ENCODE measurements around the gene ASB3. TPM values are rescaled to one million over a fixed set of nuclear protein-coding genes. Genes with fewer than 3 reads are reported as not detected.
A peak's percentile ranks its signal among the peaks of the same experiment; 100 is the strongest.
"Not testable (repeated sequence)": the region's sequence is repeated elsewhere in the genome, so short reads cannot be mapped to it uniquely, and the experiment has no call there.

Gene ASB3
- total RNA-seq, 1 experiment from 2014 or later: 11.9 TPM

DNA sequence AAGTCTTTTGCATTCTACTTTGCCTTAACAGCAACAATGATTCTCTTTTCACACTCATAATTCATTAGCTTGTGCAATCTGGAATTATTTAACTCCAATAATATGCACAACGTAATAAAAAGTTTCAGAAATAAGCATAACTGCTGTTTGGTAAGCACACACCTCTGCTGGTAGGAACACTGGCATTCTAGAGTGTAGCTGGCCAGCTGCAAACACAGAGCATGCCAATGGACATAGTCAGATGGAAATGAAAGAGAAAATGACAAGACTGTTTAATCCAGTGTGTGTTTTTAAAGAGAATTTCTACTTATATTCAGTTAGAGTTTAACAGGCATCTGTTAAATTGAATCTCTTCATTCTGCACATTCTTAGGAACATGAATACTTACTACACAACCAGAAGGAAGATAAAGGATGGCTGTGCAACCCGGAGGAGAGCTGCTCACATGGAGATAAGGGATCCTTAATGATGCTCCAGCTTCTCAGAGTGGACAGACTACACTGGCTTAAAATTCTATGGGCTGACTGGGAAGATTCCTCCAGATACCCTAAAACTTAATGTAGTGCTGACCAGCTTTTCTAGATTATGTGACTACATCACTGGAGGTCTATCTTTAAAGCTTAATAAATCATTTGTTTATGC, 113.8 kb downstream of the ASB3 start:
- H3K4me1 ChIP-seq (ENCODE audit: insufficient read depth, low read length): peaks cover 3% of the 10 kb centered on the region; the same call in 1 of the 2 replicates

GRCh38 chr2:53670331-53670730, 116.4 kb downstream of the ASB3 start:
- POLR2A ChIA-PET (ENCODE audit: unreplicated experiment): no interaction called here
- Histone ChIP-seq H3K27me3 (ENCODE audit: low read length) (no peaks in the 10 kb centered on the region), H3K9ac (ENCODE audit: low read length) (no peak overlapping the region), H3K4me3 (ENCODE audit: low read length) (no peak overlapping the region), H3K9me2 (replicated peaks; ENCODE audit: low read length) (no peaks in the 10 kb centered on the region), H3K9me3 (ENCODE audit: low read length) (no peaks in the 10 kb centered on the region), H3K27ac (ENCODE audit: low read length) (no peak overlapping the region), H3K4me2 (ENCODE audit: low read length) (no peak overlapping the region), H2AFZ (ENCODE audit: low read length) (no peak overlapping the region), H3K36me3 (ENCODE audit: low read depth, low read length) (no peaks in the 10 kb centered on the region), H3K79me2 (ENCODE audit: low read length) (no peaks in the 10 kb centered on the region), H4K20me1 (ENCODE audit: low read length) (no peaks in the 10 kb centered on the region), H3K4me1 (ENCODE audit: insufficient read depth, low read length) (peaks cover 3% of the 10 kb centered on the region; the same call in 1 of the 2 replicates), H3F3A (ENCODE audit: low read length, unreplicated experiment) (no peaks in the 10 kb centered on the region)
- CTCF ChIA-PET: interaction anchor here (0.7 kb wide), 1 partner anchor 114 kb away, joined by 5 read pairs; no protein-coding TSS in a partner anchor
- TF ChIP-seq EZH2phosphoT487 (IDR thresholded peaks at IDR 0.05; ENCODE audit: borderline replicate concordance, low read length) (no peak), EZH2 (IDR thresholded peaks at IDR 0.05; ENCODE audit: low read length, unreplicated experiment) (no peak), CTCF (conservative IDR thresholded peaks at IDR 0.05; ENCODE audit: low read depth, low read length) (no peak)
- BruUV-seq (replicated peaks): no TSS peak
- ATAC-seq (peak; percentile 69), DNase-seq (peak; percentile 19)
- intact Hi-C loops (cut with micrococcal nuclease): no loop called here

More for the DNA sequence above, 113.8 kb downstream of the ASB3 start:
- Histone ChIP-seq H2AFZ (ENCODE audit: low read length) (no peak overlapping the region), H3K9me3 (ENCODE audit: low read length) (no peaks in the 10 kb centered on the region), H3K27me3 (ENCODE audit: low read length) (no peaks in the 10 kb centered on the region), H3K9me2 (replicated peaks; ENCODE audit: low read length) (no peaks in the 10 kb centered on the region), H3K9ac (ENCODE audit: low read length) (no peak overlapping the region), H3K27ac (ENCODE audit: low read length) (no peak overlapping the region), H3F3A (ENCODE audit: low read length, unreplicated experiment) (no peaks in the 10 kb centered on the region), H3K36me3 (ENCODE audit: low read depth, low read length) (no peaks in the 10 kb centered on the region), H3K4me2 (ENCODE audit: low read length) (no peak overlapping the region), H4K20me1 (ENCODE audit: low read length) (no peaks in the 10 kb centered on the region), H3K79me2 (ENCODE audit: low read length) (no peaks in the 10 kb centered on the region), H3K4me3 (ENCODE audit: low read length) (no peak overlapping the region)
- no peak for TF ChIP-seq CTCF (conservative IDR thresholded peaks at IDR 0.05; ENCODE audit: low read depth, low read length)
- no peak for TF ChIP-seq EZH2 (IDR thresholded peaks at IDR 0.05; ENCODE audit: low read length, unreplicated experiment)
- no peak for TF ChIP-seq EZH2phosphoT487 (IDR thresholded peaks at IDR 0.05; ENCODE audit: borderline replicate concordance, low read length)
- DNase-seq: no peak
- POLR2A ChIA-PET (ENCODE audit: unreplicated experiment): no interaction called here
- intact Hi-C loops (cut with micrococcal nuclease): no loop called here
- no TSS peak for BruUV-seq (replicated peaks)
- no peak for ATAC-seq
- CTCF ChIA-PET: no interaction called here

DNA sequence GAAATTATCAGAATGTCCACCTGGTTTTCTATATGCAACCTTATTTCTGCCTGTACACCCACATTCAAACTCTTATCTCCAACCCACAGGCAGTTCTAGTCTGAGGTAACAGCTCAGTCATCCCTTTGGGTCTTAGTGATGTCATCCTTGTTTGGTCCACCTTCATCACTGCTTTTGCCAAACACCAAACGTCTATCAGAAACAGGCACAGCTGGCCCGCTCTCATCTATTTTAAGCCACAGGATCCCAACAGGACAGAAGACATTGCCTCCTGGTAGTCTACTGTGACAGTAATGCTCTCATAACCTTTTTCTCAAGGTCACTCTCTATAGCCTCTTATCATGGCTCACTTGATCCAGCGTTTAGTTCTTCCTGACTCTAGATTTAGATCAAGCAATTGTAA, 118.1 kb downstream of the ASB3 start:
- Histone ChIP-seq H3K27ac (ENCODE audit: low read length) (no peak overlapping the region), H3K9ac (ENCODE audit: low read length) (no peak overlapping the region), H4K20me1 (ENCODE audit: low read length) (no peaks in the 10 kb centered on the region), H3K9me2 (replicated peaks; ENCODE audit: low read length) (no peaks in the 10 kb centered on the region), H3F3A (ENCODE audit: low read length, unreplicated experiment) (no peaks in the 10 kb centered on the region), H3K9me3 (ENCODE audit: low read length) (no peaks in the 10 kb centered on the region), H3K4me1 (ENCODE audit: insufficient read depth, low read length) (peaks cover 3% of the 10 kb centered on the region; the same call in 1 of the 2 replicates), H2AFZ (ENCODE audit: low read length) (no peak overlapping the region), H3K27me3 (ENCODE audit: low read length) (no peaks in the 10 kb centered on the region), H3K4me3 (ENCODE audit: low read length) (no peak overlapping the region), H3K4me2 (ENCODE audit: low read length) (no peak overlapping the region), H3K79me2 (ENCODE audit: low read length) (no peaks in the 10 kb centered on the region), H3K36me3 (ENCODE audit: low read depth, low read length) (no peaks in the 10 kb centered on the region)
- BruUV-seq (replicated peaks): no TSS peak
- intact Hi-C loops (cut with micrococcal nuclease): no loop called here
- ChIA-PET CTCF (no interaction called here), POLR2A (ENCODE audit: unreplicated experiment) (no interaction called here)
- DNase-seq: no peak
- no peak for TF ChIP-seq EZH2phosphoT487 (IDR thresholded peaks at IDR 0.05; ENCODE audit: borderline replicate concordance, low read length)
- no peak for TF ChIP-seq EZH2 (IDR thresholded peaks at IDR 0.05; ENCODE audit: low read length, unreplicated experiment)
- TF ChIP-seq CTCF (conservative IDR thresholded peaks at IDR 0.05; ENCODE audit: low read depth, low read length): no peak
- no peak for ATAC-seq

DNA sequence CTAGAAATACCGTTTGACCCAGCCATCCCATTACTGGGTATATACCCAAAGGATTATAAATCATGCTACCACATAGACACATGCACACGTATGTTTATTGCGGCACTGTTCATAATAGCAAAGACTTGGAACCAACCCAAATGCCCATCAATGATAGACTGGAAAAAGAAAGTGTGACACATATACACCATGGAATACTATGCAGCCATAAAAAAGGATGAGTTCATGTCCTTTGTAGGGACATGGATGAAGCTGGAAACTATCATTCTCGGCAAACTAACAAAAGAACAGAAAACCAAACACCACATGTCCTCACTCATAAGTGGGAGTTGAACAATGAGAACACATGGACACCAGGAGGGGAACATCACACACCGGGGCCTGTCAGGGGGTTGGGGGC, 119.6 kb downstream of the ASB3 start:
- ATAC-seq; H4K20me1 ChIP-seq (ENCODE audit: low read length); DNase-seq; H3K4me3 ChIP-seq (ENCODE audit: low read length); H3F3A ChIP-seq (ENCODE audit: low read length, unreplicated experiment); H3K9me3 ChIP-seq (ENCODE audit: low read length); BruUV-seq (replicated peaks); POLR2A ChIA-PET (ENCODE audit: unreplicated experiment); H3K9me2 ChIP-seq (replicated peaks; ENCODE audit: low read length); H3K4me2 ChIP-seq (ENCODE audit: low read length); intact Hi-C loops (cut with micrococcal nuclease); H3K79me2 ChIP-seq (ENCODE audit: low read length); H3K27me3 ChIP-seq (ENCODE audit: low read length); H3K27ac ChIP-seq (ENCODE audit: low read length); H3K9ac ChIP-seq (ENCODE audit: low read length); CTCF ChIA-PET; H2AFZ ChIP-seq (ENCODE audit: low read length); H3K36me3 ChIP-seq (ENCODE audit: low read depth, low read length); H3K4me1 ChIP-seq (ENCODE audit: insufficient read depth, low read length): not testable (repeated sequence)

Measured in PC-3 (cell line).